Type B pancreatic cell (in vitro differentiated cells): Measurements from ENCODE around the gene SSH2. TPM values are rescaled to one million over a fixed set of nuclear protein-coding genes. Genes with fewer than 3 reads are reported as not detected.

ENCODE experiments used
- DNase-seq: peaks from one replicate; pipeline ENCODE4 v3.0.0; 2021; ENCODE audit warnings: mixed read lengths; ENCODE audit not compliant: unreplicated experiment; ENCODE audit errors: extremely low spot score
- H3K27ac Mint-ChIP-seq: 2 replicates; pipeline ENCODE4 v1.8.0; 2021; ENCODE audit warnings: mild to moderate bottlenecking, mixed read lengths
- H3K27me3 Mint-ChIP-seq: 2 replicates; pipeline ENCODE4 v1.8.0; 2021; ENCODE audit warnings: mixed read lengths
- H3K36me3 Mint-ChIP-seq: 2 replicates; pipeline ENCODE4 v1.8.0; 2021; ENCODE audit warnings: mixed read lengths
- H3K4me1 Mint-ChIP-seq: one replicate; pipeline ENCODE4 v1.8.0; 2021; ENCODE audit warnings: mixed read lengths; ENCODE audit not compliant: unreplicated experiment
- H3K4me3 Mint-ChIP-seq: 2 replicates; pipeline ENCODE4 v1.8.0; 2021; ENCODE audit warnings: mild to moderate bottlenecking, mixed read lengths
- H3K9me3 Mint-ChIP-seq: 2 replicates; pipeline ENCODE4 v1.8.0; 2021; ENCODE audit warnings: mixed read lengths
- CTCF ChIP-seq: fragments of 200-600 bp; sonication (generic); conservative IDR thresholded peaks from 2 replicates; pipeline ENCODE4 v1.5.0; 2021; ENCODE audit warnings: antibody characterized with exemption, mild to moderate bottlenecking
- total RNA-seq: library from RNA; stranded (reverse); gene quantifications from 2 replicates; pipeline ENCODE4 v1.2.1, GENCODE V29; 2021; ENCODE audit warnings: low replicate concordance

The SSH2 gene
- total RNA-seq, 1 donor from 2014 or later, result 23.8 TPM

- TF ChIP-seq CTCF, result no peak
- Mint-ChIP-seq H3K27me3 (peaks cover 23% of the 10 kb centered on the region), H3K27ac (no peak overlapping the region), H3K36me3 (peaks cover 5% of the 10 kb centered on the region), H3K4me1 (no peaks in the 10 kb centered on the region), H3K9me3 (no peaks in the 10 kb centered on the region), H3K4me3 (no peak overlapping the region)
- DNase-seq, result no peak
Observed at GRCh38 chr17:29612094-29612403, 318.0 kb downstream of the SSH2 start.

GRCh38 chr17:29611351-29612093 is 318.5 kb downstream of the SSH2 start:
- no peak for DNase-seq
- Mint-ChIP-seq H3K9me3 (no peaks in the 10 kb centered on the region), H3K4me3 (no peak overlapping the region), H3K27ac (no peak overlapping the region), H3K36me3 (peaks cover 5% of the 10 kb centered on the region), H3K4me1 (no peaks in the 10 kb centered on the region), H3K27me3 (peaks cover 18% of the 10 kb centered on the region)
- no peak for TF ChIP-seq CTCF

- H3K4me1 Mint-ChIP-seq, result no peaks in the 10 kb centered on the region
- H3K4me3 Mint-ChIP-seq, result no peak overlapping the region
- no peaks in the 10 kb centered on the region for H3K9me3 Mint-ChIP-seq
- DNase-seq, result no peak
- peaks cover 7% of the 10 kb centered on the region for H3K27me3 Mint-ChIP-seq
- H3K36me3 Mint-ChIP-seq, result peaks cover 5% of the 10 kb centered on the region
- H3K27ac Mint-ChIP-seq, result no peak overlapping the region
- TF ChIP-seq CTCF, result no peak
Observed at GRCh38 chr17:29610395-29610794, 319.6 kb downstream of the SSH2 start.

GRCh38 chr17:29608986-29609385 is 321.0 kb downstream of the SSH2 start:
- TF ChIP-seq CTCF, result no peak
- H3K9me3 Mint-ChIP-seq, result no peaks in the 10 kb centered on the region
- H3K27ac Mint-ChIP-seq, result no peak overlapping the region
- H3K4me1 Mint-ChIP-seq, result no peaks in the 10 kb centered on the region
- DNase-seq, result no peak
- no peaks in the 10 kb centered on the region for H3K27me3 Mint-ChIP-seq
- peaks cover 5% of the 10 kb centered on the region for H3K36me3 Mint-ChIP-seq
- no peak overlapping the region for H3K4me3 Mint-ChIP-seq

GRCh38 chr17:29607557-29608195 is 322.4 kb downstream of the SSH2 start:
- H3K27ac Mint-ChIP-seq, result no peak overlapping the region
- H3K4me1 Mint-ChIP-seq, result no peaks in the 10 kb centered on the region
- no peak for DNase-seq
- H3K27me3 Mint-ChIP-seq, result no peaks in the 10 kb centered on the region
- H3K4me3 Mint-ChIP-seq, result no peak overlapping the region
- TF ChIP-seq CTCF, result no peak
- H3K36me3 Mint-ChIP-seq, result peaks cover 10% of the 10 kb centered on the region
- no peaks in the 10 kb centered on the region for H3K9me3 Mint-ChIP-seq
